Measurements from ENCODE around the gene DOCK4.

DNA sequence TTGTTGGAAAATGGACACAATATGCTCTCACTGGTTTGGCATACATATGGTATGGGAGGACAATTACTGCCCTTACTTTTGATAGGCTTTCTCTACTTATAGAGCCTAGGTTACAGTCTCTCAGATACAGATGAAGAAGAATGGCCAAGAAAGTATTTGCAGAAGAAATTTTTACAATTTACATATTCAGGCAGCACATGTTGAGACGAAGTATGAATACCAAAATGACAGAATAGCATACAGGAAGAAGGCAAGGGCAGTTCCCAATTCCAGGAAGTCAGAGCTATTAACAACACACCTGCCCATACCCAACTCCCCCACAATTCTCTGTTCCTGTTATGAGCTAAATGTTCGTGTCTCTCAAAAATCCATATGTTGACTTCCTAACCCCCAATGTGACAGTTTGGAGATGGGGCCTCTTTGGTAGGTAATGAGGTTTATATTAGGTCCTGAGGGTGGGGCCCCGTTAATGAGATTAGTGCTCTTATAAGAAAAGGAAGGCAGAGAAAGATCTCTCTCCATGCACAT is 67.8 kb downstream of the DOCK4 start:
- TF ChIP-seq EP300 (IDR thresholded peaks at IDR 0.05; ENCODE audit: borderline replicate concordance) (no peak), CREB1 (IDR thresholded peaks at IDR 0.05; ENCODE audit: low read depth) (no peak), TAF1 (IDR thresholded peaks at IDR 0.05; ENCODE audit: low read depth) (no peak), RAD21 (IDR thresholded peaks at IDR 0.05; ENCODE audit: low read depth) (no peak), TCF12 (IDR thresholded peaks at IDR 0.05; ENCODE audit: low read depth) (no peak)
- TF ChIP-seq, protein P1, sequence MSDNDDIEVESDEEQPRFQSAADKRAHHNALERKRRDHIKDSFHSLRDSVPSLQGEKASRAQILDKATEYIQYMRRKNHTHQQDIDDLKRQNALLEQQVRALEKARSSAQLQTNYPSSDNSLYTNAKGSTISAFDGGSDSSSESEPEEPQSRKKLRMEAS (IDR thresholded peaks at IDR 0.05), result no peak
- TF ChIP-seq, protein P2, sequence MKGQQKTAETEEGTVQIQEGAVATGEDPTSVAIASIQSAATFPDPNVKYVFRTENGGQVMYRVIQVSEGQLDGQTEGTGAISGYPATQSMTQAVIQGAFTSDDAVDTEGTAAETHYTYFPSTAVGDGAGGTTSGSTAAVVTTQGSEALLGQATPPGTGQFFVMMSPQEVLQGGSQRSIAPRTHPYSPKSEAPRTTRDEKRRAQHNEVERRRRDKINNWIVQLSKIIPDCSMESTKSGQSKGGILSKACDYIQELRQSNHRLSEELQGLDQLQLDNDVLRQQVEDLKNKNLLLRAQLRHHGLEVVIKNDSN (IDR thresholded peaks at IDR 0.05), result no peak
- TF ChIP-seq, protein P3, sequence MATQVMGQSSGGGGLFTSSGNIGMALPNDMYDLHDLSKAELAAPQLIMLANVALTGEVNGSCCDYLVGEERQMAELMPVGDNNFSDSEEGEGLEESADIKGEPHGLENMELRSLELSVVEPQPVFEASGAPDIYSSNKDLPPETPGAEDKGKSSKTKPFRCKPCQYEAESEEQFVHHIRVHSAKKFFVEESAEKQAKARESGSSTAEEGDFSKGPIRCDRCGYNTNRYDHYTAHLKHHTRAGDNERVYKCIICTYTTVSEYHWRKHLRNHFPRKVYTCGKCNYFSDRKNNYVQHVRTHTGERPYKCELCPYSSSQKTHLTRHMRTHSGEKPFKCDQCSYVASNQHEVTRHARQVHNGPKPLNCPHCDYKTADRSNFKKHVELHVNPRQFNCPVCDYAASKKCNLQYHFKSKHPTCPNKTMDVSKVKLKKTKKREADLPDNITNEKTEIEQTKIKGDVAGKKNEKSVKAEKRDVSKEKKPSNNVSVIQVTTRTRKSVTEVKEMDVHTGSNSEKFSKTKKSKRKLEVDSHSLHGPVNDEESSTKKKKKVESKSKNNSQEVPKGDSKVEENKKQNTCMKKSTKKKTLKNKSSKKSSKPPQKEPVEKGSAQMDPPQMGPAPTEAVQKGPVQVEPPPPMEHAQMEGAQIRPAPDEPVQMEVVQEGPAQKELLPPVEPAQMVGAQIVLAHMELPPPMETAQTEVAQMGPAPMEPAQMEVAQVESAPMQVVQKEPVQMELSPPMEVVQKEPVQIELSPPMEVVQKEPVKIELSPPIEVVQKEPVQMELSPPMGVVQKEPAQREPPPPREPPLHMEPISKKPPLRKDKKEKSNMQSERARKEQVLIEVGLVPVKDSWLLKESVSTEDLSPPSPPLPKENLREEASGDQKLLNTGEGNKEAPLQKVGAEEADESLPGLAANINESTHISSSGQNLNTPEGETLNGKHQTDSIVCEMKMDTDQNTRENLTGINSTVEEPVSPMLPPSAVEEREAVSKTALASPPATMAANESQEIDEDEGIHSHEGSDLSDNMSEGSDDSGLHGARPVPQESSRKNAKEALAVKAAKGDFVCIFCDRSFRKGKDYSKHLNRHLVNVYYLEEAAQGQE (IDR thresholded peaks at IDR 0.05; ENCODE audit: low read depth), result no peak
